NCI-H2081 treated with DMSO at 0.1 percent for 48 hours (cell line): Measurements from ENCODE around the gene EYS.
"Not testable (repeated sequence)": the region's sequence is repeated elsewhere in the genome, so short reads cannot be mapped to it uniquely, and the experiment has no call there.

ENCODE experiments used
- DNase-seq: peaks from one replicate; lab custom pipeline; 2025; lab: John Stamatoyannopoulos, UW

Gene EYS

DNA sequence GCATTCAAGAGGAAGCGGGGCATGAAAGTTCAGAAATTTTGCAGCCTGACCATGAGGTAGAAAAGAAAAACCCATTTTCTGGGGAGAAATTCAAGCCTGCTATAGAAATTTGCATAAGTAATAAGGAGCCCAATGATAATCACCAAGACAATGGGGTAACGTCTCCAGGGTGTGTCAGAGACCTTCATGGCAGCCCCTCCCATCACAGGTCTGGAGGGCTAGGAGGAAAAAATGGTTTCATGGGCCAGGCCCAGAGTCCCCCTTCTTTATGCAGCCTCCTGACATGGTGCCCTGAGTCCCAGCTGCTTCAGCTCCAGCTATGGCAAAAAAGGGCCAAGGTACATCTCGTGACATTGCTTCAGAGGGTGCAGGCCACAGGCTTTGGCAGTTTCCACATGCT lies 618.5 kb downstream of the EYS start:
- no peak for DNase-seq

DNA sequence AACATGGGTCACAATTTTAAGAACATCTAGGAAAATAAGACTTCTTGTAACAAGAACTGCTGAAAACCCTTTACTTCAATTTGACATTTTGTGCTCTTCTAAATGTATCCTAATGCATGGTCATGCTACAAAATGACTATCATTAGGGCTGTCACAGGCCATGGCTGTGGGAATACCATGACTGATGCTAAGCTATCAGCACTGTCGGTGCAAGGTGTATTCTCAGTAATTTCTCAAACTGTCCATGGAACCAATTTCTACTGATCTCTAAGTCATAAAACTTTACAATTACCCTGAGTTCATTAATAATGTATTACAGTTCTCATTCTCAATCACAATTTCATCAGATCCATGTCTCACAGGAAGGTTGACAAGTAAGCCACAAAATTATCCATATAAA lies 625.3 kb downstream of the EYS start:
- DNase-seq, result no peak

DNA sequence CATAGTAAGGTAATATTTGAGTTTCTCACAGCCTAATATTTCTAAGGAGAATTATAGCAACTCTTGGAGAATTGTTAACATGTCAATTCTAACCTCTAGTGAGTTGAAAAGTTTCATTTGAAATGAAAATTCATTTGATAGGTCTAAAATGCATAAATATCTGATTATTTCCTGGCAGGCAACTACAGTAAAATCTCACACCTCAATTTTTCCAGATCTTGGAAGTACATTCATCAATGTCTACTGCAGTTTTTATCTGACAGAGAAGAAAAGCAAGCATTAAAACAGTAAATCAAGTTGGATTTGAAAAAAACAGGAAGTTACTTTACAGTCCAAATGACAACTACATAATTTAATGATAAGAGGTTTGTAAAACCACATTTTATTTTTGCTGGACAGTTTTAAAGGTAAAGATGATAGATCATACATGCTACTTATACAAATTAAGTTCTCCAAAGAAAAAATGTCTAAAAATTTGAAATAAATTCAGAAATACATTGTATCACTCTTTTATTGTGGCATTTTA lies 631.3 kb downstream of the EYS start:
- no peak for DNase-seq

DNA sequence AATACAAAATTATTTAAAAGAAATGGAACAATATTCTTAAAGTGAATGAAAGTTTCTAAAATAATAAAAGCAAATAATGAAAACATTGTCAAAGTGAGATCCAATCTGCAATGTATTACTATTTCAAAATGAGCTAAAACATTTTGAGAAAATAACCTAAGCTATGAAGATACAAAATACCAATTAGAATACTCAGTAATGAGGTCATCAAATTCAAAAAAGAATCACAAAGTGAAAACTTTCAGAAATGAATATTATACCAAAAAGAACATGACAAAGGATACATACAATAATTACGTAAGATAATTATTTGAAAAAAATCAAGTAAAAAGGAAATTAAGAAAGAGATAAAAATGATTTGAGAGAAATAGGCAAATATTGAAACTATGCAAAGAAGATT lies 634.5 kb downstream of the EYS start:
- no peak for DNase-seq

DNA sequence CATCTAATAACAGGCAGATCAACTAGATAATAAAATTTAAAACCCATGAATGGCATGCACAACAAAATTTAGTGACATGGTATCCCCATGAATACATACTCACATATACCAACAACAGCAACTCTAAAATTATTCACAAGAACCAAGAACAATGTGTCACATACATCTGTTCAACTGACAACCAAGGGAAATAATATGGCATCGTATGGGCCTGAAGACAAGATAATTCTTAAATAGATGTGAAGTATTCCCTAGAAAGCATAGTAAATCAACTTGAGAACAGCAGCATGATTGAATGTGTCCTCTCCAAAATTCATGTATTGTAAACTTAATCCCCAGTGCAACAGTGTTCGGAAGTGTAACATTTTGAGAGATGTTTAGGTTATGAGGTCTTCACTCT lies 635.5 kb downstream of the EYS start:
- DNase-seq, result no peak

DNA sequence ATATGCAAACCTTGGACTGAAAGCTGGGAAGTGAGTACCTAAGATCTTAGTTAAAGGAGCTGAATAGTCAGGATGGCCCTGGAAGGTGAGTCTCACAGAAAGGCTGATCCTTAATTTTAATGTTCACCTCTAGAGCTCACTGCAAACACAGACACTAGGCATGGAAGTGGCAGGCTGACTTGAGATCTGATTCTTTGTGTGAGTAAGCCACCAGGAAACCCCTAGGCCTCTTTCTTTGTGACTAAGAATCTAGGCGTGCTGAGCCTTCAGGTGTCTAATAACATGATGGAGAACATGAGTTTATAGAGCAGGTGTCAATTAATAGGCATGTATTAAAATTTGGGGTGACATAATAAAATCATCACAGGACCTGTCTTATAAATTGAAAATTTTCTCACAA lies 642.2 kb downstream of the EYS start:
- DNase-seq, result no peak

DNA sequence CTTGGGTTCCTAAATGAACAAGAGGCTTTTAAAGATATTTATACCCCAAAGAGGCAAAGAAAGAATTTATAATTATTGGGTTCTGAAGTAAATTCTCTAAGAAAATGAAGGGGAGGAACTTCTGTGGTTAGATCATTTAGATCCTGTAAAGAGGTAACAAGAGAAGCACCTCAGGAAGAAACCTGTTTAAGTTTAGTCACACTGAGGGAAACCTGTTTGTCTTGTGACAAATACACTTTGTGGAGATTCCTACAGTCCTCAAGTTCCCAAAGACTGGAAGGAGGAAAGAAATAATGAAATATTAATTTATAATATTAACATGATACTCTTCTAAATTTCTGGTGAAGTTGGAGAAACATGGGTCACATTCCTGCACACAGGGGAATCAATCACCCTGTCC lies 647.5 kb downstream of the EYS start:
- DNase-seq, result no peak

DNA sequence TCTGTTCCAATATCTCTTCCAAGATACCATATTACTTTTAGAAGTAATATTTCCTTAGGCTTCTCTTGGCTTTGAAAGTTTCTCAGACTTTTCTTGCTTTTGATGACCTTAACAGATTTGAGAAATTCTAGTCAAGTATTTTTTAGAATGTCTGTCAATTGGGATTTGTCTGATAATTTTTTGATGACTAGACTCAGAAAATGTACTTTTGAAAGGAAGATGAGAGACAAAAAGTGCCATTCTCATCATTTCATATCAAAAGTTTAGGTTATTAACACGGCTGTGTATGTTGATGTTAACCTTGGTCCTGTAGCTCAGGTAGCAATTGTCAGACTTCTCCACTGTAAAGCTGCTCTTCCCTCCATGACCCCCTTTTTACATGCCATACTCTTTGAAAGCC lies 651.5 kb downstream of the EYS start:
- no peak for DNase-seq

DNA sequence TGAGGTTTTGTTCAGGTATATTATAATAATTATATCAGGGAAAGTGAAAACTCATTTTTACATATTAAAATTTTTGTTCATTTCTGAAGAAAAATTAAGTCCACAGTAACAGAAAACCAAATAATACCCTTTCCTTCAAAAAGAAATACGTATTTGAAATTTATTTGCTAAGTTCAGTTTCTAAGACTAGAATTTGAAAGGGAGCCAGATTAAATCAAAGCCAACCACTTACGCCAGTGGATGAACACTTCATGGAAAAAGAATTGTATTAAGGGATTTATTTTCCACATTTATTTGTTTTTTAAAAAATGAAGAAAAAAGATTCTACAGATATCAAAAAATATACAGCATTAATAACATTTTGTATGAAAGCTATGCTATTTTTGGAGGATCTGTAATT lies 654.4 kb downstream of the EYS start:
- peak; percentile 3 for DNase-seq

DNA sequence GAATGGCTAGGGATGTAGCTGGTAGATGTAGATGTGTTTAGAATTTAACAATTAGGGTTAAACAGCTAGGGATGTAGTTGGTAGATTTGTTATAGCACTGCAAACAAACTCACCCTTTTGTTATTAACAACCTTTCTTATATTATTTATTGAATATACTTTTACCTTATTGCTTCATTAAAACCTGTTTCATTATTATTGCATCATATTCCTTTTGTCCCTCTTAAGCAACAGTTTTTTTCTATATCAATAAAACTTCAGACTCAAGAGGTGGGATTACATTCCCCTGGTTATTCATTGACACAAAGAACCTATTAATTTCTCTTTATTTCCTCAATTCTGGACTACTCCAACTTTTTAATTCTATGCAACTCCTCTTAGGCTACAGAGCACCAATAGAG lies 661.2 kb downstream of the EYS start:
- DNase-seq, result no peak

DNA sequence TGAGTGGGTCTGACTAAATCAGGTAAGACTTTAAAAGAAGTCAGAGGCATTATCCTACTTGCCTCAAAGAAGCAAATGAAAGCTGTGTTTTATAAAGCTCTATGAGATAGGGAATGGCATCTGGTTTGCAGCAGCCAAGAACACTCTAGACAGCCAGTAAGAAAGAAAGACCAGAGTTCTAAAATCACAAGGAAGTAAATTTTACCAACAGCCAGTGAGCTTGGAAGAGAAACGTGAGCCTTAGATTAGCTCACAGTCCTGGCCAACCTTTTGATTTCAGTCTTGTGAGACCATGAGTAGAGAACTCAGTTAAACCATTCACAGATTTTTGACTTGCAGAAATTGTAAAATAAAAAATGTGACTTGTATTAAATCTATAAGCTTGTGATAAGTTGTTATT lies 693.0 kb downstream of the EYS start:
- DNase-seq, result no peak

DNA sequence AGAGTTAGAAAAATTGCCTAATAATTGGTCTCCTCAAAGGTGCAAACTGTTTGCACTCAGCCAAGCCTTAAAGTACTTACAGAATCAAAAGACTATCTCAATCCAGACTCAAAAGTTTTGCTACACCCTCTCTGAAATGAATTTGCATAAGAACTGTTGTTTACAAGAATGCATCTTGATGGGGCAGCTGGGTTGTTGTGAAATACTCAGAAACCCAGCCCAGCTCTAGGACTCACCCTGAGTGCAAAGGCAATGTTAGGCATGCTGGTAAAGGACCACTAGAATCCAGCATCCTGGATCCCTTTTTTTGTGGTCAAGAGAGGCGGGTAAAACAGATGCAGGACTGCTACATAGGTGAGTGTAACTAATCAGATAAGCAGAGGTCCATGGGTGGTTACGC lies 700.2 kb downstream of the EYS start:
- no peak for DNase-seq

DNA sequence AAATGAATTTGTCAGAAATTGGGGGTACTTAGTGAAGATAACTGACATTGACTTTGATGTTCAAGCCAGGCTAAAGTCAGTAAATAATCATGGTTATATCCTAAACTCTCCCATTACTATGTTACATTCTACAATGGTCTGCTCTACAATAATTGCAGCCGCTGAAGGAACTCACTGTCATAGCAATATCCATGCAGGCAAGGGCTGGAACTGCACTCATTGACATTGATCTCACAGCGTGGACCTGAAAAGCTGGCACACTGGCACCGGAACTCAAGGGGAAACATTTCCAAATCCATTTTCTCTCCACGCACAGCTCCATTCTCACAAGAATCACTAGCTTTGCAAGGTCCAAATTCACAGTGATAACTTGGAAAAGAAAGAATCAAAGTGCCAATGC lies 702.7 kb downstream of the EYS start:
- no peak for DNase-seq

DNA sequence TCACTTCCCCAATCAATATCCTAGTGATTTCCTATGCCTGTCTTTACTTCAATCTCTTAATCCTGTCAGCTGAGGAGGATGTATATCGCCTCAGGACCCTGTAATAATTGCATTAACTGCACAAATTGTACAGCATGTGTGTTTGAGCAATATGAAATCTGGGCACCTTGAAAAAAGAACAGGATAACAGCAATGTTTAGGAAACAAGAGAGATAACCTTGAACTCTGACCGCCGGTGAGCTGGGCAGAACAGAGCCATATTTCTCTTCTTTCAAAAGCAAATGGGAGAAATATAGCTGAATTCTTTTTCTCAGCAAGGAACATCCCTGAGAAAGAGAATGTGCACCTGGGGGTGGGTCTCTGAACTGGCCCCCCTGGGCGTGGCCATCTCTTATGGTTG lies 704.1 kb downstream of the EYS start:
- DNase-seq, result not testable (repeated sequence)

DNA sequence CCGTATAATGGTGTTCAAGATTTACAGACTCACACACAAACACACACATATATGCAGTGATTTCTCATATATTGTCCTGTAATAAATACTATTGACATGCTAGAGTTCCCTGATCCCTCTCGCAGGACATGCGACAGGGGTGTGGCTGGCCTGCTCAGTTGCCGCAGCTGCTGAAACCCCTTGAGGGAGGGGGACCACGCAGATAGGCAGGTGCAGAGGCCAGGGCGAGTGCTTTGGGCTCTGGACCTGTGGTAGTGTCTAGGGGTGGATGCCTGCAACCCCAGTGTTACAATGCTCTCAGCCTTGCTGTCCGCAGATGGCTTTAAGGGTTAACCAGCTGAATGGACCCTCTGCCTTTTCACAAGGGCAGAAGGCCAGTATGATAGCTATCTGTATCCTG lies 706.2 kb downstream of the EYS start:
- no peak for DNase-seq

DNA sequence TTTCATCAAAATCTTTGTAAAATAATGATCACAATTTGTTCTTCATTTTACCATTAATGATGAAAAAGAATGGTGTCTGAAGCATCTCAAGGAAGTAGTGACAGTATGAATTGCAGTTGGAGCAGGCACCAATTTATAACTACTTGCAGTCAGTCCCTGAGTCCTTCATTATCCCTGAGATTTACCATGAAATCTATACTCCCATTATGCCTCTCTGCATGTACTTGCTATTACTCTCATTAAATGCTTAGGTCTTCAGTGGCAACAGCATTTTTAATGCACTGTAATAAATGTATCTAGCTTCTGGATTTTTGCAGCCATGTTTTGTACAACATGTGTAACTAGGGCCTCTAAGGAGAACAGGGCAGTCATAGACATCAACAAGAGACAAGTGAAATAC lies 708.8 kb downstream of the EYS start:
- no peak for DNase-seq

DNA sequence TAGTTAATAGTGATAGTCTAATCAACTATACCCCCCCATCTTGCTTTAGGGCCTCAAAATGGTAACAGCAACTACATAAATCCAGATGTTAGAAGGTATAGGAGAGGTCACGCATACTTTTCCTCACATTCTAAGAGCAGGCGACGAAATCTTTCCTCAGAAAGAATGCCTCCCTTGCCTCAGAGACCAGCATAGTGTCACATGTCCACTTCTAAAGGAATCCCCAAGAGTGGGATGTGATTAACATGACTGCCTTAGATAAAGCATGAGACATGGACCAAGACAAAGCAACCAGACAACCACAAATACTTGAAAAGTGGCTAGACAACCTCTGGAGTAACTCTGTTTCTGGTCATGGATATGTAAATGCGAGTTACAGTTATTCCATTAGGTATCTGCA lies 710.7 kb downstream of the EYS start:
- no peak for DNase-seq

DNA sequence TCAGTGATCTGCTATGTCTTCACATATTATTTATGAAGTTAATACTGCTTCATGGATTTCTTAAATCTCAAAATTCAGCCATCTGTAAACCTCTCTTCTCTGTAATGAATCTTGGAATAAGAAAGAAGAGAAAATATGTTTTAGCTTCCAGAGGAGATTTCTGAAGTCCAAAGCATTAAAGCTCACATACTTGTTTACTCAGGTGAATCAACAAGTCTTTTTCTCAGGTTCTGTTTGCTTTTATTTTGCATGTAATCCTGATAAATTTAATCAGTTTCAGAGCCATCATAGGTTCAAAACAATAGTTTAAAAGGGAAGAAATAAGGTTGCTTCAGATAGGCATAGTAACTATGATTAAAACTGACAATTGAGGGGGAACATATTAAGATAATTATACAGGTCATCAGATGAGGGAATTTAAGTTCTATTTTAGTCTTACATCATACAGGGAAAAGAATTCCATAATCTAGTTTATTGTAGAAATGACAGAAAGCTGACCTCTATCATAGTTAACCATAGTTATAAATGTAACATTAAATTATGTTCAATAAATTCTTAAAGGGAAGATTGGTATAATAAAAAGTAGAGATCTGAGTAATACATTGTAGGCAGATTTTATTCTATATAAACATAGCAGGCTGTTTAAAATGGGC lies 716.2 kb downstream of the EYS start:
- DNase-seq, result no peak

DNA sequence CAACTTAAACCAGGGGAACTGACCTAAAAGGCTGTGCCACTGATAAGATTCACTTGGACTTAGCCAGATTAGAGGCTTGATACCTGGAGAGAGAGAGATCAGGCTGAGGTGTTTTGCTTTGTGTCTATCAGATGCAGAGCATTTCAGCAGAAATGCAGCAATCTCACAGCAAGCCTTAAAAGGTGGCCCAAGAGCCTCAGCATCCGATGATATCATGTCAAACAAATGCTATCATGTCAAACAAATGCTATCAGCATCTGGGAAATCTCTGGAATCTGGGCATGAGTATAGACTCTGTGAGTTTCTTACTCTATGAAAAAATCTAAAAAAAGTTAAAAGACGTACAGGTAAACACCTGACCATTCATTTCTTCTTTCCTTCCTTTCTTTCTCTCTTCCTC lies 718.9 kb downstream of the EYS start:
- DNase-seq, result no peak

DNA sequence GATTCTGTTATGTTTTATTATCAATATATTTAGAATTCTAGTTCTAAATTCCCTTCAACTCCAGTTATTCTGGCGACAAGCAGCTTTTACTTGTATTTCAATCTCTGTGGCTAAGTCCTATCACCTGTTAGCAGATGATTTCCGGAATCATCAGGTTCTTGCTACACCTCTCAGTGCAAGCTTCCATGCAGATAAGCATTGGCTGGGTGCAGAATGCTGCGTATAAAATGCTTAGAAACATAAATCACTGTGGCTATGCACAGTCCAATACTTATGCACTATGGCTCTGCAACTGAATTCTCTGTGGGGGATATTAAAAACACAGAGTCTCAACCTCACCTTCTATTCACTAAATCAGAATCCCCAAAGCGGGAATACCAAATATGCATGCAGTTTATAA lies 720.0 kb downstream of the EYS start:
- DNase-seq, result no peak

DNA sequence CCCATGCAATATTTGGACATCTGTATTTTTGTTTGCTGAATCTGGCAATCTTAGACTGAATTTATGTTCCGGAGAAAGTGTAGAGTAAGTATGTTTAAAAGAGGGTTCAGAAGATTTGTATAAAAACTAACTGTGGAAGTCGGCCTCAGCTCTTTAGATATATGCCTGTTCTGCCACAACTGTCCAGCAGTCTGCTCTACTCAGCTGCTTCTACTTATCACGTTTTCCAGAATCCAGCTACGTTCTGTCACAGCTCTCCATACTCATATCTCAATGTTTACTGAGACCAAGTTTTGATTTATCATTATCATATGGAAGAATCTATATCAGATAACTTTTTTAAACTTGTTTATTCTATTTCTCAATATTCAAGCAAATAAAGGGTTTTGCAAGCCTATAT lies 721.3 kb downstream of the EYS start:
- no peak for DNase-seq

DNA sequence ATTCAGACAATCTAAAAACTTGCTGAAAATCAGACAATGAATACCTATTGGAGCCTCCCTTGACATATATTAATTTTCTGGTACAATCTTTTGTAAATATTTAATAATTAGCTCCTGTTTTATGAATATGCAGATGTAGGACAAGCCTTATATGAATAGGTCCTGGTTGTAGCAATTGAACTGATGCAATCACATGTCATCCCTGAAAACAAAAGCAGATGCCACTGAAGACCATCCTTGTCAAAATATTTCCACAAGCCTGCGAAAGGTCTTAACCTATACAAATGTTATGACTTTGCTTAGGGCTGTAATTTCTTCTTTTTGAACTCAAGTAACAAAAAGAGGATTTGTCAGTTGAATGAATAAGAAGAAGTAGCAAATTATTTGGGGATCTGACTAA lies 722.1 kb downstream of the EYS start:
- DNase-seq, result no peak

DNA sequence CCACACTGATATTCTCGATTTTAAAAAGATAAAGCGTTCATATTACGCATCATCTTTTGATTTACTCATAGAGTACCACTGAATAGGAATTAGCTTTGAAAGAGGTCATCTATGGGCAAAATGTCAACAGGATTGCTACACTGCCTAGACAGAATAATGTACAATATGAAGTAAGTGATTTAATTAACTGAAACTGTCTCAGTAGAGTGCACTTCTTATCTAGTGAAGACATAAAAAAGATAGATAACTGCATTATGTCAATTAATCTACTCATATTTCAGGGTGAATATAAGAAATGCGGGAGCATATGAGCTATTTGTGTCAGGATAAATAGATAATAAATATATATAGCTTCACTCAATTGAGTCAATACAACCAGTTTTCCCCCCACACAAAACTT lies 723.9 kb downstream of the EYS start:
- no peak for DNase-seq

DNA sequence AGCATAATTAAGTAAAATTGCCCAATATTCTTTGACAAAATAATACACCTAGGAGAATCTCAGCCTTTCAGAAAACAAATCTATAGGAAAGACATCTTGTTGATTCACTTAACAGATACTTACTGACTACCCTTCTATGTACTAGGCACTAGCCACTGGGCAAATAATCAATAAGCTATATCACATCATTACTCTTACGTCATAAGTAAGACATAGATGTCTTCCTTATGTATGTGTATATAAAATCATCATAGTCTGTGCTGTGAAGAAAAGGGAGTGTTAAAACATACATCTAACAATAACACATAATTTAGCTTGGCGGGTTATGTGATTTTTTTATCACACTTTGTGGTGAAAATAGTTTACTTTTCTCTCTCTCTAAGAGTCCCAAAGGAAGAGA lies 733.9 kb downstream of the EYS start:
- no peak for DNase-seq

DNA sequence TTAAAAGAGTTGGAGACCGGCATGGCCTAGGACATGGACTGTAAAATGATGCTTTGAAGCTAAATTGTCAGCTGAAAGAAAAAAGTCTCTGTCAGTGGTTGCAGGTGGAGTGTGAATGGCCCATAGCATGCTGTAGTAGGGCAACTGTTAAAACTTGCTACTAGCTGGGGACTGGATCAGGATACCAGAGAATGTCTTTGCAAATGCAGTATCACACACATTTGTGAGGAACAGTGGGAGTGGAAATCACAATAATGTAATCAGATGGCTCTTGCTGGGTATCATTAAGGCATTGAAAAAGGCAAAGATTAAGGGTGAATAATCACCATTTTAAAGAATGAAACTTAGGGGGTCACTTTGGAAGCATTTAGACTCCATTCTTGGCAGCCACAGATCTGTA lies 737.9 kb downstream of the EYS start:
- no peak for DNase-seq
